Activated CD4-positive, alpha-beta T cell treated with anti-CD3 and anti-CD28 coated beads, Interleukin-2, amount 10 ng/mL, durations not matched to agents 7 days and 5 days (primary cell): Measurements from ENCODE around the gene STOM. TPM values are rescaled to one million over a fixed set of nuclear protein-coding genes. Genes with fewer than 3 reads are reported as not detected.

Experiments used
- CTCF ChIA-PET: fragments of 350-600 bp; sonication (Branson Sonifier 250); formaldehyde crosslinking; loops from one replicate; lab custom pipeline; 2021; ENCODE audit warnings: antibody characterized with exemption; lab: Charles Lee
- POLR2A ChIA-PET: fragments of 350-600 bp; sonication (Branson Sonifier 250); formaldehyde crosslinking; loops from one replicate; lab custom pipeline; 2021; ENCODE audit warnings: antibody characterized with exemption; lab: Charles Lee
- DNase-seq: peaks from one replicate; pipeline ENCODE4 v3.0.0-alpha.2; 2020
- H3K27ac Mint-ChIP-seq: one replicate; pipeline ENCODE4 v1.8.0; 2021; ENCODE audit warnings: mild to moderate bottlenecking, moderate library complexity, mixed read lengths
- H3K27me3 Mint-ChIP-seq: one replicate; pipeline ENCODE4 v1.8.0; 2021; ENCODE audit warnings: mixed read lengths
- H3K36me3 Mint-ChIP-seq: one replicate; pipeline ENCODE4 v1.8.0; 2021; ENCODE audit warnings: low read depth, mixed read lengths
- H3K4me1 Mint-ChIP-seq: one replicate; pipeline ENCODE4 v1.8.0; 2021; ENCODE audit warnings: mixed read lengths
- H3K4me3 Mint-ChIP-seq: one replicate; pipeline ENCODE4 v1.8.0; 2021; ENCODE audit warnings: mild to moderate bottlenecking, moderate library complexity, mixed read lengths
- H3K9me3 Mint-ChIP-seq: one replicate; pipeline ENCODE4 v1.8.0; 2021; ENCODE audit warnings: mixed read lengths
- total RNA-seq, 2 experiments: library from RNA; stranded (reverse); gene quantifications; one replicate each; pipeline ENCODE4 v1.2.3, GENCODE V29; 2021

The STOM gene
- total RNA-seq, 2 experiments from 2014 or later: 35.5 to 48.1 TPM

- H3K4me3 Mint-ChIP-seq: no peak overlapping the region
These were observed 35.9 kb downstream of the STOM start for GRCh38 chr9:121333950-121334773.

DNA sequence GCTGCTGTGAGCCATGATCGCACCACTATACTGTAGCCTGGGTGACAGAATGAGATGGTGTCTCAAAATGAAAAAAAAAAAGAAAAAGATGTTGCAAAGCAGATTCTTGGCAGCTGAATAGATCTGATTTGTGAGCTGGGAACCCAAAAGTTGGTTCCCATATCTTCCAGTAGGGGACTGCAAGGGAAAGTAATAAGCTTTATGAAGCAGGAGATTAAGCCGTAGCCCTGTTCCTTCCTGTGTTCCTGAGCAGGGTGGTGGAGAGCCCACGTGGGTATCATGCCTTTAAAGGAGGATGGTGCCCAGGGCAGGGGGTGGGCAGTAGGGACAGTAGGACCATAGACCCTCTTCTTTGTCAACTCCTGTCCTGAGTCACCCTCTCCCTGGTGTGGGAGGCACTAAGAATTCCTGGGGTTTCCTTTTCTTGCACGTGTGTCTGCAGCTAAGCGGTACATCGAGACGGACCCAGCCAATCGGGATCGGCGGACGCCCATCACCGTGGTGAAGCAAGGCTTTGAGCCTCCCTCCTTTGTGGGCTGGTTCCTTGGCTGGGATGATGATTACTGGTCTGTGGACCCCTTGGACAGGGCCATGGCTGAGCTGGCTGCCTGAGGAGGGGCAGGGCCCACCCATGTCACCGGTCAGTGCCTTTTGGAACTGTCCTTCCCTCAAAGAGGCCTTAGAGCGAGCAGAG is 37.9 kb downstream of the STOM start:
- Mint-ChIP-seq H3K36me3 (peaks cover 2% of the 10 kb centered on the region), H3K4me1 (no peaks in the 10 kb centered on the region), H3K27me3 (no peaks in the 10 kb centered on the region), H3K4me3 (no peak overlapping the region), H3K27ac (no peak overlapping the region), H3K9me3 (no peaks in the 10 kb centered on the region)
- CTCF ChIA-PET: interaction anchor here (1.3 kb wide), 1 partner anchor 12 kb away, joined by 7 read pairs; no protein-coding TSS in a partner anchor
- POLR2A ChIA-PET: no interaction called here
- DNase-seq: no peak

More at GRCh38 chr9:121333950-121334773, 35.9 kb downstream of the STOM start:
- ChIA-PET POLR2A (no interaction called here), CTCF (interaction anchor here (0.8 to 2.5 kb wide), 4 partner anchors 14 to 42 kb away, joined by 3 to 6 read pairs (median 4); no protein-coding TSS in a partner anchor)
- Mint-ChIP-seq H3K4me1 (no peaks in the 10 kb centered on the region), H3K36me3 (peaks cover 6% of the 10 kb centered on the region), H3K9me3 (no peaks in the 10 kb centered on the region), H3K27me3 (no peaks in the 10 kb centered on the region), H3K27ac (no peak overlapping the region)
- no peak for DNase-seq

DNA sequence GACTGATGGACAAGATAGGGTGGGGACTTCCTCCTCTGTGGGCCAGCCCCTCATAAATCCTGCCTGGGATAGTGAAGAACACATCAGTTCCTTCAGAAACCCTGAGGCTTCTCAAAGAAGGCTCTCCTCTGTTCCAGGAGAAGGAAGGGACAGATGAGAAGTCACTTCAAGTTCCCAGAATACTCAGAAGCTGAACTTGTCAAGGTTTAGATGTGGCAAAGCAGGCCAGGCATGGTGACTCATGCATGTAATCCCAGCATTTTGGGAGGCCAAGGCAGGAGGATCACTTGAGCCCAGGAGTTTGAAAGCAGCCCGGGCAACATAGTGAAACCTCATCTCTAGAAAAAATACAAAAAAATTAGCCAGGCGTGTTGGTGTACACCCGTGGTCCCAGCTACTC is 38.5 kb downstream of the STOM start:
- ChIA-PET CTCF (interaction anchor here (1.3 to 1.6 kb wide), 2 partner anchors 11 kb away, joined by 7 to 9 read pairs; no protein-coding TSS in a partner anchor), POLR2A (no interaction called here)
- Mint-ChIP-seq H3K36me3 (no peaks in the 10 kb centered on the region), H3K27ac (no peak overlapping the region), H3K4me3 (no peak overlapping the region), H3K9me3 (no peaks in the 10 kb centered on the region), H3K27me3 (no peaks in the 10 kb centered on the region), H3K4me1 (no peaks in the 10 kb centered on the region)
- DNase-seq: no peak

GRCh38 chr9:121328876-121329681 is 41.0 kb downstream of the STOM start:
- no peaks in the 10 kb centered on the region for H3K36me3 Mint-ChIP-seq

GRCh38 chr9:121328476-121328875 is 41.6 kb downstream of the STOM start:
- POLR2A ChIA-PET: no interaction called here
- no peak for DNase-seq
- no peaks in the 10 kb centered on the region for H3K9me3 Mint-ChIP-seq
- CTCF ChIA-PET: interaction anchor here (1.0 to 2.4 kb wide), 4 partner anchors 8 to 25 kb away, joined by 3 to 7 read pairs (median 6); no protein-coding TSS in a partner anchor
- H3K27ac Mint-ChIP-seq: no peak overlapping the region
- H3K4me3 Mint-ChIP-seq: no peak overlapping the region
- peaks cover 2% of the 10 kb centered on the region for H3K4me1 Mint-ChIP-seq
- H3K36me3 Mint-ChIP-seq: no peaks in the 10 kb centered on the region
- H3K27me3 Mint-ChIP-seq: no peaks in the 10 kb centered on the region

More at GRCh38 chr9:121328876-121329681, 41.0 kb downstream of the STOM start:
- Mint-ChIP-seq H3K27ac (no peak overlapping the region), H3K4me1 (no peaks in the 10 kb centered on the region), H3K27me3 (no peaks in the 10 kb centered on the region), H3K4me3 (no peak overlapping the region), H3K9me3 (no peaks in the 10 kb centered on the region)
- CTCF ChIA-PET: interaction anchor here (1.0 kb wide), 1 partner anchor 9 kb away, joined by 7 read pairs; no protein-coding TSS in a partner anchor
- POLR2A ChIA-PET: no interaction called here
- DNase-seq: no peak

DNA sequence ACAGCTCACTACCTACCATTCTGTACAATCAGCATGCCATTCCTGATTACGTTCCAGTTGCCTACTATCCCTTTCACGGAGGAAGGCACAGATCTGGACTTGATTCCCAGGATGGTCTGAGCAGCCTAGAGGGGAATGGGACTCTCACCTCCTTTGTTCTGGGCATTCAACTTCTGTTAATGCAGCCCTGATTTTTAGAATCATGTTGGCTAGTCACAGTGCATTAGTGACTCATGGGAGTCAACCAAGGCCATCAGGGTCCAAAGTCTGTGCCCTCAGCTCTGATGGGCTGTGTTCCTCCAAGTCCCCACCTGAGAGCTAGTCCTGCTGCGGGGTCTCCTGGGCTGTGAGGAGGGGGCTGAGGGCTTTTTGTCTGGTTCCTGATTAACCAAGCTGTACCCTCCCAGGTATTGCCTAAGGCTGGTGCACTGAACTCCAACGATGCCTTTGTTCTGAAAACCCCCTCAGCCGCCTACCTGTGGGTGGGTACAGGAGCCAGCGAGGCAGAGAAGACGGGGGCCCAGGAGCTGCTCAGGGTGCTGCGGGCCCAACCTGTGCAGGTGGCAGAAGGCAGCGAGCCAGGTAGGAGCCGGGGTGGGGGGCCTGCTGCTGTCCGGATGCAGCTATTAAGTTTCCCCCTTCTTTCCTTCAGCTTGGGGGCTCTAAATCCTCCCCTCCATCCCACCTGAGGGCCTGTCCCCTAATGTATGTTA is 43.0 kb downstream of the STOM start:
- POLR2A ChIA-PET: no interaction called here
- CTCF ChIA-PET: interaction anchor here (0.6 to 2.4 kb wide), 5 partner anchors 7 to 210 kb away, joined by 3 to 7 read pairs (median 3); no protein-coding TSS in a partner anchor
- Mint-ChIP-seq H3K4me3 (no peak overlapping the region), H3K27ac (no peak overlapping the region), H3K4me1 (peaks cover 11% of the 10 kb centered on the region), H3K36me3 (peaks cover 5% of the 10 kb centered on the region), H3K9me3 (no peaks in the 10 kb centered on the region), H3K27me3 (no peaks in the 10 kb centered on the region)
- DNase-seq: no peak

- no peaks in the 10 kb centered on the region for H3K9me3 Mint-ChIP-seq
- ChIA-PET POLR2A (no interaction called here), CTCF (interaction anchor here (1.4 to 2.4 kb wide), 2 partner anchors 27 to 48 kb away, joined by 3 to 7 read pairs; no protein-coding TSS in a partner anchor)
- peaks cover 5% of the 10 kb centered on the region for H3K36me3 Mint-ChIP-seq
- DNase-seq: no peak
- H3K27ac Mint-ChIP-seq: no peak overlapping the region
- no peak overlapping the region for H3K4me3 Mint-ChIP-seq
- H3K4me1 Mint-ChIP-seq: peaks cover 16% of the 10 kb centered on the region
- no peaks in the 10 kb centered on the region for H3K27me3 Mint-ChIP-seq
These were observed 43.8 kb downstream of the STOM start for GRCh38 chr9:121326130-121326838.

DNA sequence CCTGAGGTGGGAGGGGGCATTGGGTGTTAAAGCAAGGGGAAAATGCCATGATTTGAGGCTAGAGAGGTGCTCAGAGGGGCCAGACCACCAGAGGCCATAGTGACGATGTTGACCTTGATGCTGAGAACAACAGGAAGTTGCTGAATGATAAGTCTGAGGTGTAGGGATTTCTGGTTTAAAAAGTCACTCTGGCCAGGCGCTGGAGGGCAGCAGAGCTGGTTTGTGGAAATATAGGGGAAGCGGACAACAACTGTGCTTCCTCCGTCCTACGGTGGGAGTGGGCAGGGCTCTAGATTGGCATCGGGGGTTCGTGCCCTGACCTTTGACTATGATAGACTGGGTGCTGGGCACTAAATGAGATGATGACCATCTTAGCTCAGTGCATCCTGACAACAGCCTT is 44.7 kb downstream of the STOM start:
- DNase-seq: no peak
- Mint-ChIP-seq H3K4me1 (peaks cover 24% of the 10 kb centered on the region), H3K4me3 (no peak overlapping the region), H3K27ac (no peak overlapping the region), H3K27me3 (no peaks in the 10 kb centered on the region), H3K36me3 (peaks cover 5% of the 10 kb centered on the region), H3K9me3 (no peaks in the 10 kb centered on the region)
- POLR2A ChIA-PET: no interaction called here
- CTCF ChIA-PET: interaction anchor here (0.6 kb wide), 1 partner anchor 594 kb away, joined by 3 read pairs; no protein-coding TSS in a partner anchor

DNA sequence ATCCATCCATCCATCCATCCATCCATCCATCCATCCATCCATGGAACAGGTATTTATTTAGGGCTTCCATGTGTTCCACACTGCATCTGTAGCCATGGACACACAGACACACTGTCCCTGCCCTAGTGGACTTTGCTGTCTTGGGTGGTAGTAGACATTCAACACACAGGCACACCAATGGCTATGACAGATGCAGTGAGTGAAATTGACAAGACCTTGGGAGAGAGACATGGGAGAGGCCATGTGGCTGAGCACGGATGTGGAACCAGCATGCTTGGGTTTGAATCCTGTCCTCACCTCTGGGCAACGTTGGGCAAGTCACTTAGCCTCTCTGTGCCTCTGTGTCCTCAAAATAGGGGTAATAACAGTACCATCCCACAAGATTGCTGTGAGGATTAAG is 45.3 kb downstream of the STOM start:
- Mint-ChIP-seq H3K27ac (no peak overlapping the region), H3K27me3 (no peaks in the 10 kb centered on the region), H3K36me3 (peaks cover 5% of the 10 kb centered on the region), H3K4me3 (no peak overlapping the region), H3K4me1 (peaks cover 29% of the 10 kb centered on the region), H3K9me3 (no peaks in the 10 kb centered on the region)
- no peak for DNase-seq
- ChIA-PET CTCF (no interaction called here), POLR2A (no interaction called here)

- Mint-ChIP-seq H3K27me3 (no peaks in the 10 kb centered on the region), H3K36me3 (peaks cover 5% of the 10 kb centered on the region), H3K27ac (no peak overlapping the region), H3K4me1 (peaks cover 29% of the 10 kb centered on the region), H3K9me3 (no peaks in the 10 kb centered on the region), H3K4me3 (no peak overlapping the region)
- DNase-seq: no peak
- ChIA-PET POLR2A (no interaction called here), CTCF (interaction anchor here (1.3 kb wide), 1 partner anchor 69 kb away, joined by 3 read pairs; no protein-coding TSS in a partner anchor)
These were observed 45.7 kb downstream of the STOM start for GRCh38 chr9:121324316-121324715.

DNA sequence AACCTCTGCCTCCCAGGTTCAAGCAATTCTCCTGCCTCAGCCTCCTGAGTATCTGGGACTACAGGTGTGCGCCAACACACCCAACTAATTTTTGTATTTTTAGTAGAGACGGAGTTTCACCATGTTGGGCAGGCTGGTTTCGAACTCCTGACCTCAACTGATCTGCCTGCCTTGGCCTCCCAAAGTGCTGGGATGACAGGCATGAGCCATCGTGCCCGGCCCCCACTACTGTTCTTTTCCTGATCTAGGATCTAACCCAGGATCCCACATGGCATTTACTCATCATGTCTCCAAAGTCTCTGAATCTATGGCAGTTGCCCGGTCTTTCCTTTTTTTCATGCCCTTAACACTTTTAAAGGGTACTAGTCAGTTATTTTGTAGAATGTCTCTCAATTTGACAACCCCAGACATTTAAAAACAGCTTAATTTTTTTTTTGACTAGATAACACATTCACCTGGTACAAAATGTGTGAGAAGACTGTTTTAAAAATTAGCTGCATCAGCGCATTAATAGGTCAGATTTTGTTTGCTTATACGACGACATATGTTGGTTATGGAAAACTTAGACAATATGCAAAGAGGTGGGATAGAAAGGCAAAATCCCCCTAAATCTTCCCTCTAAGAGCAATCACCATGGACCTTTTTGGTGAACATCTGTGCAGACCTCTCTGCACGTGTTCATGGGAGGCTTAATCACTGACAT is 46.5 kb downstream of the STOM start:
- H3K27me3 Mint-ChIP-seq: no peaks in the 10 kb centered on the region
- CTCF ChIA-PET: interaction anchor here (0.6 to 1.3 kb wide), 2 partner anchors 52 to 70 kb away, joined by 3 read pairs; no protein-coding TSS in a partner anchor
- H3K27ac Mint-ChIP-seq: no peak overlapping the region

More for the DNA sequence above, 46.5 kb downstream of the STOM start:
- DNase-seq: no peak
- H3K36me3 Mint-ChIP-seq: peaks cover 5% of the 10 kb centered on the region
- POLR2A ChIA-PET: no interaction called here
- H3K9me3 Mint-ChIP-seq: no peaks in the 10 kb centered on the region
- H3K4me3 Mint-ChIP-seq: no peak overlapping the region
- H3K4me1 Mint-ChIP-seq: peaks cover 29% of the 10 kb centered on the region
